ENCODE data around the gene BCAS3. TPM values are rescaled to one million over a fixed set of nuclear protein-coding genes. Genes with fewer than 3 reads are reported as not detected.

The BCAS3 gene
- total RNA-seq, 1 donor from 2014 or later = 44.8 TPM

GRCh38 chr17:61054436-61054835 lies 376.8 kb downstream of the BCAS3 start:
- no peaks in the 10 kb centered on the region for H3K9me3 Mint-ChIP-seq (ENCODE audit: unreplicated experiment)
- peak overlapping the region; percentile 92 for H3K27ac Mint-ChIP-seq (ENCODE audit: unreplicated experiment)
- TF ChIP-seq CTCF (IDR thresholded peaks at IDR 0.05; ENCODE audit: partially characterized antibody, unreplicated experiment) = no peak
- H3K4me1 Mint-ChIP-seq (ENCODE audit: low read depth, unreplicated experiment) = peaks cover 27% of the 10 kb centered on the region
- H3K36me3 Mint-ChIP-seq (ENCODE audit: unreplicated experiment) = no peaks in the 10 kb centered on the region
- no peaks in the 10 kb centered on the region for H3K27me3 Mint-ChIP-seq (ENCODE audit: unreplicated experiment)
- H3K4me3 Mint-ChIP-seq (ENCODE audit: unreplicated experiment) = no peak overlapping the region
- no peak for DNase-seq

- Mint-ChIP-seq H3K27ac (ENCODE audit: unreplicated experiment) (no peak overlapping the region), H3K4me1 (ENCODE audit: low read depth, unreplicated experiment) (peaks cover 27% of the 10 kb centered on the region), H3K36me3 (ENCODE audit: unreplicated experiment) (no peaks in the 10 kb centered on the region), H3K4me3 (ENCODE audit: unreplicated experiment) (no peak overlapping the region), H3K9me3 (ENCODE audit: unreplicated experiment) (no peaks in the 10 kb centered on the region), H3K27me3 (ENCODE audit: unreplicated experiment) (no peaks in the 10 kb centered on the region)
- no peak for DNase-seq
- TF ChIP-seq CTCF (IDR thresholded peaks at IDR 0.05; ENCODE audit: partially characterized antibody, unreplicated experiment) = no peak
Observed at GRCh38 chr17:61057257-61057656, 379.6 kb downstream of the BCAS3 start.

- no peaks in the 10 kb centered on the region for H3K36me3 Mint-ChIP-seq (ENCODE audit: unreplicated experiment)
- H3K4me3 Mint-ChIP-seq (ENCODE audit: unreplicated experiment) = no peak overlapping the region
- H3K27me3 Mint-ChIP-seq (ENCODE audit: unreplicated experiment) = no peaks in the 10 kb centered on the region
- peaks cover 27% of the 10 kb centered on the region for H3K4me1 Mint-ChIP-seq (ENCODE audit: low read depth, unreplicated experiment)
- no peak for TF ChIP-seq CTCF (IDR thresholded peaks at IDR 0.05; ENCODE audit: partially characterized antibody, unreplicated experiment)
- no peak for DNase-seq
- H3K27ac Mint-ChIP-seq (ENCODE audit: unreplicated experiment) = peak overlapping the region; percentile 40
- no peaks in the 10 kb centered on the region for H3K9me3 Mint-ChIP-seq (ENCODE audit: unreplicated experiment)
Observed at GRCh38 chr17:61058066-61058465, 380.4 kb downstream of the BCAS3 start.

- Mint-ChIP-seq H3K36me3 (ENCODE audit: unreplicated experiment) (no peaks in the 10 kb centered on the region), H3K4me3 (ENCODE audit: unreplicated experiment) (no peak overlapping the region), H3K9me3 (ENCODE audit: unreplicated experiment) (no peaks in the 10 kb centered on the region), H3K27ac (ENCODE audit: unreplicated experiment) (no peak overlapping the region), H3K27me3 (ENCODE audit: unreplicated experiment) (no peaks in the 10 kb centered on the region), H3K4me1 (ENCODE audit: low read depth, unreplicated experiment) (peaks cover 5% of the 10 kb centered on the region)
- no peak for TF ChIP-seq CTCF (IDR thresholded peaks at IDR 0.05; ENCODE audit: partially characterized antibody, unreplicated experiment)
- DNase-seq = no peak
Observed at GRCh38 chr17:61063528-61063927, 385.9 kb downstream of the BCAS3 start.

GRCh38 chr17:61064087-61064951 lies 386.7 kb downstream of the BCAS3 start:
- Mint-ChIP-seq H3K9me3 (ENCODE audit: unreplicated experiment) (no peaks in the 10 kb centered on the region), H3K27ac (ENCODE audit: unreplicated experiment) (no peak overlapping the region), H3K27me3 (ENCODE audit: unreplicated experiment) (no peaks in the 10 kb centered on the region), H3K4me1 (ENCODE audit: low read depth, unreplicated experiment) (peaks cover 5% of the 10 kb centered on the region), H3K36me3 (ENCODE audit: unreplicated experiment) (no peaks in the 10 kb centered on the region), H3K4me3 (ENCODE audit: unreplicated experiment) (no peak overlapping the region)
- TF ChIP-seq CTCF (IDR thresholded peaks at IDR 0.05; ENCODE audit: partially characterized antibody, unreplicated experiment) = no peak
- no peak for DNase-seq

Data from glutamatergic neuron (in vitro differentiated cells).